ENCODE results near the gene TCF21.
"Not testable (repeated sequence)": the region's sequence is repeated elsewhere in the genome, so short reads cannot be mapped to it uniquely, and the experiment has no call there.

The TCF21 gene

DNA sequence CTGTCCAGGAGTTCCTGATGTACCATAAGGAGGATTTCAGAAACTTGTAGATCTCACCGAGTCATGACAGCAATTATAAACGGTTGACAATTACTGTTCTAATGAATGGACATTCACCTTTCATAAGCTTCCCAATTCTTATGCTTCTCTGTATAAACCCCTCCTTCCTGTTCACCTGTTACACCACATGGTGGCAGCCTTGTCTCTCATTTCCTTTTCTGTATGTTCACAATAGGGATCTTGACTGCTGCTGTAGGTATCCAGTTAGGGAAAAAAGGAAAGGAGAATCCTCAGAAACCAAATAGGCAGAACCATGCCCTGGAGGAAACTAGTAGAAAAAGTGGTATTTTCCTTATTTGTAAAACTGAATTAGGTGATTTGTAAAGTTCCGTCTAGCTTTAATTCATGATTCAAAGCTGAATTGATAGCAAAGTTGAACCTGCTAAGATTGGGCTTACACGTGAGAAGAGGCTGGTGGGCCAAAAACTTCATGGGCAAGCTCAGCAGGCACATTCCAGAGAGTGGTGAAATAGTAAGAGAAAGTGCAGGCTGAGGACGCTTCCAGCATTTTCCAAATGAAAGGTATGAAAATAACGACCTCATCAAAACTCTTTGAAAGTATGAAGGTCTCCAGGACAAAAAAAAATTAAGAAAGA, 35.2 kb downstream of the TCF21 start:
- DNase-seq (ENCODE audit: low read depth): peak; percentile 14

DNA sequence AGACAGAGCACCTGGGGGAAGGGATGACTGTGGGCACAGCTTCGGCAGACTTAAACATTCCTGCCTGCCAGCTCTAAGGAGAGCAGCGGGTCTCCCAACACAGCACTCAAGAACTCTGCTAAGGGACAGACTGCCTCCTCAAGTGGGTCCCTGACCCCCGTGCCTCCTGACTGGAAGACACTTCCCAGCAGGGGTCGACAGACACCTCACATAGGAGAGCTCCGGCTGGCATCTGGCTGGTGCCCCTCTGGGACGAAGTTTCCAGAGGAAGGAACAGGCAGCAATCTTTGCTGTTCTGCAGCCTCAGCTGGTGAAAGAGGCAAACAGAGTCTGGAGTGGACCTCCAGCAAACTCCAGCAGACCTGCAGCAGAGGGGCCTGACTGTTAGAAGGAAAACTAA, 42.3 kb downstream of the TCF21 start:
- not testable (repeated sequence) for DNase-seq (ENCODE audit: low read depth)

DNA sequence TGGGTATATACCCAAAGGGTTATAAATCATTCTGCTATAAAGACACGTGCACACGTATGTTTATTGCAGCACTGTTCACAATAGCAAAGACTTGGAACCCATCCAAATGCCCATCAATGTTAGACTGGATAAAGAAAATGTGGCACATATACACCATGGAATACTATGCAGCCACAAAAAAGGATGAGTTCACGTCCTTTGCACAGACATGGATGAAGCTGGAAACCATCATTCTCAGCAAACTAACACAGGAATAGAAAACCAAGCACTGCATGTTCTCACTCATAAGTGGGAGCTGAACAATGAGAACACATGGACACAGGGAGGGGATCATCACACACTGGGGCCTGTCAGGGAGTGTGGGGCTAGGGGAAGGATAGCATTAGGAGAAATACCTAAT, 47.4 kb downstream of the TCF21 start:
- not testable (repeated sequence) for DNase-seq (ENCODE audit: low read depth)

DNA sequence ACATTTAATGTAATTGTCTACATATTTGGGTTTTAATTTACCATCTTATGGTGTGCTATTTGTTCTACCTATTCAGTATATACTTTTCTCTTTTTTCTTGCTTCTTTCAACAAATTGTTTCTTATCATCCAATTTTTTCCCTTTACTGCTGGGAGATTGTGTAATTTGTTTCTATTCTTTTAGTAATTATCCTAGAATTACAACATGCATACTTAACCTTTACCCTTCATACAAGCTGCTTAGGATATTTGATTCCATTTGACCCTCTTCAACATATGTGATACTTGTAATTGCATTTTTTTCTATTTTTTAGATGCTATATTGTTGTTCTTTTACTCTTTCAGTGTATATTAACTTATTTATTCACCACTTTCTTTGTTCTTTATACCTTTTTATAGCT, 49.0 kb downstream of the TCF21 start:
- no peak for DNase-seq (ENCODE audit: low read depth)

DNA sequence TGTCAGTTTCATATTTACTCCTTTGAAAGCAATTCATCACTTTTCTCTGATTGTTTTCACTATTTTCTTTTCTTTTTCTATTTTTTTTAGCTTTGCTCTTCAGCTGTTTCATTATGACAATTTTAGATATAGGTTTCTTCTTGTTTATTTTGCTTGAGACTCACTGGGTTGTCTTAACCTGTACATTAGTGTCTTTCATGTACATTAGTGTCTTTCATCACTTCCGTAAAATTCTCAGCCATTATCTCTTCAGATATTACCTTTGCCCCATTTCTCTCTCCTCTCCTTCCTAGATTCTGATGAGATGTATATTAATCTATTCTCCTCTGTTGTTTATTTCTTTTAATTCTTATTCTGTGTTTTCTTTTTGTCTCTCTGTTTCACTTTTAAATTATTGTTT, 49.6 kb downstream of the TCF21 start:
- DNase-seq (ENCODE audit: low read depth): no peak

DNA sequence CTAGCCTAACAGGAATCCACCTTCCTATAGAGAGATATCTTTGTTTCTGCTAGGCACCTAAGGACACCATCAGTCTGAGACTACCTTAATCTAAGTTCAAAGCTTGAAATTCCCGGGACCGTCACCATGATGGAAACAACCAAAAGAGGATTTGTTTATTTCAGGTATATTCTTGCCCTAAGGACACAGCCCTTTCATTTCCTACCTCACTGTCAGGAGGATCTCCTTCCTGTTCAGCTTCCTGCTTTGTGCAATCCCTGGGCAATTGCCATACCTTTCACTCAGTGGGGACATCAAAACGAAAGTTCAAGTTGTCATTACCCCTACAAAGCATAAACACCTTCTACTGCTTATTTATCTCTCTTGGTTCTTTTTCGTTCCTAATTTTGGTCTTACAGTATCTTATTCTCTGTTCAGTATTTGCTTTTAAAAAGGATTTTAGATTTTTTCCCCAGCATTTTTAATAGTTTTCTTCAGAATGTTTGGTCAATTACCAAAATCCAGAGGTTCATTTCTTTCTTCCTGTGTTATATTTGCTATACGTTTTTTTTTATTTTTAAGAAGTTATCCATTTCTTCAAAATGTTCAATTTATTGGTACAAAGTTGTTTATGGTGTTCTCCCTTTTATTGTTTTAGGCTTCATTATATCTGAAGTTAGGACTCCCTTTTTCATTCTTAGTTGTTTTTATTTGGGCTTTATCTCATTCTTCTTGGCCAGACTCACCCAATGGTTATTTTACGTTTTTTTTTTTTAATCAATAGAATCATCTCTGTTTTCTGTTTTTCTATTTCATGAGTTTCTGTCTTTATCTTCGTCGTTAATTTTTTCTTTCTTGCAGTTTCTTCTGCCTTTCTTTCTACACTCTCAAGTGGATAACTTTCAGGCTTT, 51.1 kb downstream of the TCF21 start:
- DNase-seq (ENCODE audit: low read depth): no peak

Measured in stimulated activated CD8-positive, alpha-beta memory T cell treated with anti-CD3 and anti-CD28 coated beads, Interleukin-4, amount 100 ng/mL, for 24 hours (primary cell).